ENCODE results near the gene KANTR. TPM values are rescaled to one million over a fixed set of nuclear protein-coding genes. Genes with fewer than 3 reads are reported as not detected.
A peak's percentile ranks its signal among the peaks of the same experiment; 100 is the strongest.

KANTR gene
- total and polyA plus RNA-seq, 2 experiments from 2014 or later: 6.4 to 15.5 TPM

DNA sequence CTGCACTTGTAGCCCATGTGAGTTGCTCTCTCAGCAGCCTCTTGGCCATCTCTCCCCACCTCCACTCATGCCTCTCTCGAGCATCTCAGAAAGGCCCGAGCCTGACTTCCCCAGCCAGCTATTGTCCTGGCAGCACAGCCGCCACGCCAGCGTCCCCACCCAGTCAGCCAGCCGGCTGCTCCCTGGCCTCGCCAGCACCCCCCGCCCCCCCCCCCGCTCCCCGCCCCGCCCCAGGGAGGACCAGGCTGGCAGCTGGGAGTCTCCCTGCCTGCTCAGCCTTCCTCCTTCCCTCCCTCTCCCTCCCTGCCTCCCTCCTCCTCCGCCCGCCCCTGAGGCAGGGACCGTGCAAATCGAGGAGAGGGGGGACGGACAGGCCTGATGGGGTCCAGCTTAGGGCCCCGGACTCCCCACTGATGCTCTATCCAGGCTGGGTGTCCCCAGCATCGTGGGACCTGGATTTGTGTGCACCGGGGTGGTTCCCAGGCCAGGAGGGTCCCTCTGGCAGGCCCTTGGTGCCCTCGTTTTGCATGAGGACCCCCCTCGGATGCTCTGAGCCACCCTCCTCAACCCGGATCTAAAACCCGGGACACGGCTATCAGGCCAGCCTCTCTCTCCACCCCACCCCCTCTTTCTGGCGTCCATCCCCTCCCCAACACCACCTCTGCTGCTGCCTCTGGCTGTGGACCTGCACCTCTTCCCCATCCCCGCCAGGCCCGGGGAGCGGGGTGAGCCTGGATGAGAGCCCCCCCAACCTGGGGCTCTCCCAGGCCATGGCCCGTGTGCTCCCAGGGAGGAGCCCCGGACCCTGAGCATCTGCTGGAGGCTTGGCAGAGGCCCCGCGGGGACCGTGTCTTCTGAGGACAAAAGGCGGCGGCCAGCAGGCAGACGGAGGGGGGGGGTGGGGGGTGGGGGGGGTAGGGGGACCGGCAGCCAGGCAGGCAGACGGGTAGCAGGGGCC, 45.5 kb upstream of the KANTR start, which contains the start of gene GPR173:
TSS of gene GPR173 (plus strand) at position 621 of the 958 bp plus-strand sequence. CDS start 27,833 bp downstream, outside the sequence.
- H3K4me2 ChIP-seq: peak within 1 kb of the TSS; percentile 78
- Mint-ChIP-seq H3K27ac (peak within 1 kb of the TSS; percentile 53; the same call in 1 of the 2 replicates), H3K36me3 (ENCODE audit: low read depth) (no peaks in the 10 kb centered on the region), H3K9me3 (no peaks in the 10 kb centered on the region), H3K27me3 (ENCODE audit: insufficient read depth, low read depth, poor library complexity) (peaks cover 2% of the 10 kb centered on the region), H3K4me3 (peak within 1 kb of the TSS; percentile 87), H3K4me1 (peaks cover 18% of the 10 kb centered on the region; the same call in 2 of the 3 replicates)
- no peaks in the 10 kb centered on the region for H3K27me3 ChIP-seq (ENCODE audit: insufficient read depth)
- H3F3A ChIP-seq (replicated peaks; ENCODE audit: low read depth): no peaks in the 10 kb centered on the region
- H3K4me3 ChIP-seq: peak within 1 kb of the TSS; percentile 73
- ATAC-seq: peak; percentile 90
- H2AFZ ChIP-seq: peak within 1 kb of the TSS; percentile 87
- TF ChIP-seq POLR2AphosphoS5 (IDR thresholded peaks at IDR 0.05; ENCODE audit: low read depth) (peak; percentile 8; the same call in 1 of the 2 replicates), NANOG (IDR thresholded peaks at IDR 0.05; ENCODE audit: borderline replicate concordance) (no peak)
- H4K20me1 ChIP-seq (replicated peaks; ENCODE audit: insufficient read depth): no peaks in the 10 kb centered on the region
- no peak within 1 kb of the TSS for H3K27ac ChIP-seq (ENCODE audit: low read depth)
- no peaks in the 10 kb centered on the region for H3K9me2 ChIP-seq (ENCODE audit: insufficient read depth)
- DNase-seq (ENCODE audit: low spot score): peak; percentile 57
- peaks cover 11% of the 10 kb centered on the region for H3K79me2 ChIP-seq (replicated peaks; ENCODE audit: insufficient read depth)
- peaks cover 6% of the 10 kb centered on the region for H3K4me1 ChIP-seq (ENCODE audit: insufficient read depth)
- H3K36me3 ChIP-seq (ENCODE audit: insufficient read depth): no peaks in the 10 kb centered on the region

DNA sequence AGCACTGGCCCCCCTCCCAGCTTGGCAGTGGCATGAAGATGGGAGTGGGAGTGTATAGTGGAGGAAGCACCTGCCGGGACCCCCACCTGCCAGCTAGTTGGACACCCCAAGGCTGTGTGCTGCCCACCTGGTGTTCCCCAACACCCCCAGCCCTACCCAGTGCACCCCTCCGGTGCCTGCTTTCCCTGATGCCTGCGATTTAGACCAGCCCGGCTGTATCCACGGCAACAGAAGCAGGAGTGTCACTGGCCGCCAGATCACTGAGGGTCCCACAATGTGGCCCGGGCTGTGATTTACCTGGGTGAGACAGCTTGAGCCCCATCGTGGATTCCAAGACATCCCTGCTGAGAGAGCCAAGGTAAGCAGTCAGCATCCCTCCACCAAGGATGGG, 44.8 kb upstream of the KANTR start:
- Histone ChIP-seq H2AFZ (no peak overlapping the region), H3F3A (replicated peaks; ENCODE audit: low read depth) (no peaks in the 10 kb centered on the region), H3K4me3 (peak overlapping the region; percentile 73), H3K27me3 (ENCODE audit: insufficient read depth) (no peaks in the 10 kb centered on the region), H3K79me2 (replicated peaks; ENCODE audit: insufficient read depth) (peaks cover 11% of the 10 kb centered on the region), H3K9me2 (ENCODE audit: insufficient read depth) (no peaks in the 10 kb centered on the region), H3K27ac (ENCODE audit: low read depth) (no peak overlapping the region), H3K4me2 (peak overlapping the region; percentile 74), H3K36me3 (ENCODE audit: insufficient read depth) (no peaks in the 10 kb centered on the region), H3K4me1 (ENCODE audit: insufficient read depth) (peaks cover 6% of the 10 kb centered on the region), H4K20me1 (replicated peaks; ENCODE audit: insufficient read depth) (no peaks in the 10 kb centered on the region)
- DNase-seq (ENCODE audit: low spot score): peak; percentile 3
- ATAC-seq: peak; percentile 11
- peak overlapping the region; percentile 87 for H3K4me3 Mint-ChIP-seq
- TF ChIP-seq, protein P1, sequence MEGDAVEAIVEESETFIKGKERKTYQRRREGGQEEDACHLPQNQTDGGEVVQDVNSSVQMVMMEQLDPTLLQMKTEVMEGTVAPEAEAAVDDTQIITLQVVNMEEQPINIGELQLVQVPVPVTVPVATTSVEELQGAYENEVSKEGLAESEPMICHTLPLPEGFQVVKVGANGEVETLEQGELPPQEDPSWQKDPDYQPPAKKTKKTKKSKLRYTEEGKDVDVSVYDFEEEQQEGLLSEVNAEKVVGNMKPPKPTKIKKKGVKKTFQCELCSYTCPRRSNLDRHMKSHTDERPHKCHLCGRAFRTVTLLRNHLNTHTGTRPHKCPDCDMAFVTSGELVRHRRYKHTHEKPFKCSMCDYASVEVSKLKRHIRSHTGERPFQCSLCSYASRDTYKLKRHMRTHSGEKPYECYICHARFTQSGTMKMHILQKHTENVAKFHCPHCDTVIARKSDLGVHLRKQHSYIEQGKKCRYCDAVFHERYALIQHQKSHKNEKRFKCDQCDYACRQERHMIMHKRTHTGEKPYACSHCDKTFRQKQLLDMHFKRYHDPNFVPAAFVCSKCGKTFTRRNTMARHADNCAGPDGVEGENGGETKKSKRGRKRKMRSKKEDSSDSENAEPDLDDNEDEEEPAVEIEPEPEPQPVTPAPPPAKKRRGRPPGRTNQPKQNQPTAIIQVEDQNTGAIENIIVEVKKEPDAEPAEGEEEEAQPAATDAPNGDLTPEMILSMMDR (conservative IDR thresholded peaks at IDR 0.05; ENCODE audit: low read depth in 2 of 2): no peak
- TF ChIP-seq, protein P2, sequence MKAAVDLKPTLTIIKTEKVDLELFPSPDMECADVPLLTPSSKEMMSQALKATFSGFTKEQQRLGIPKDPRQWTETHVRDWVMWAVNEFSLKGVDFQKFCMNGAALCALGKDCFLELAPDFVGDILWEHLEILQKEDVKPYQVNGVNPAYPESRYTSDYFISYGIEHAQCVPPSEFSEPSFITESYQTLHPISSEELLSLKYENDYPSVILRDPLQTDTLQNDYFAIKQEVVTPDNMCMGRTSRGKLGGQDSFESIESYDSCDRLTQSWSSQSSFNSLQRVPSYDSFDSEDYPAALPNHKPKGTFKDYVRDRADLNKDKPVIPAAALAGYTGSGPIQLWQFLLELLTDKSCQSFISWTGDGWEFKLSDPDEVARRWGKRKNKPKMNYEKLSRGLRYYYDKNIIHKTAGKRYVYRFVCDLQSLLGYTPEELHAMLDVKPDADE (IDR thresholded peaks at IDR 0.05): no peak
- TF ChIP-seq ZNF331 (CRISPR knock-in tag; IDR thresholded peaks at IDR 0.05; ENCODE audit: low read depth) (no peak), NANOG (IDR thresholded peaks at IDR 0.05; ENCODE audit: borderline replicate concordance) (no peak), ZNF114 (CRISPR knock-in tag; IDR thresholded peaks at IDR 0.05) (no peak), EZH2phosphoT487 (IDR thresholded peaks at IDR 0.05; ENCODE audit: unreplicated experiment) (no peak), JUNB (IDR thresholded peaks at IDR 0.05; ENCODE audit: unreplicated experiment) (no peak)
- TF ChIP-seq, protein P3, sequence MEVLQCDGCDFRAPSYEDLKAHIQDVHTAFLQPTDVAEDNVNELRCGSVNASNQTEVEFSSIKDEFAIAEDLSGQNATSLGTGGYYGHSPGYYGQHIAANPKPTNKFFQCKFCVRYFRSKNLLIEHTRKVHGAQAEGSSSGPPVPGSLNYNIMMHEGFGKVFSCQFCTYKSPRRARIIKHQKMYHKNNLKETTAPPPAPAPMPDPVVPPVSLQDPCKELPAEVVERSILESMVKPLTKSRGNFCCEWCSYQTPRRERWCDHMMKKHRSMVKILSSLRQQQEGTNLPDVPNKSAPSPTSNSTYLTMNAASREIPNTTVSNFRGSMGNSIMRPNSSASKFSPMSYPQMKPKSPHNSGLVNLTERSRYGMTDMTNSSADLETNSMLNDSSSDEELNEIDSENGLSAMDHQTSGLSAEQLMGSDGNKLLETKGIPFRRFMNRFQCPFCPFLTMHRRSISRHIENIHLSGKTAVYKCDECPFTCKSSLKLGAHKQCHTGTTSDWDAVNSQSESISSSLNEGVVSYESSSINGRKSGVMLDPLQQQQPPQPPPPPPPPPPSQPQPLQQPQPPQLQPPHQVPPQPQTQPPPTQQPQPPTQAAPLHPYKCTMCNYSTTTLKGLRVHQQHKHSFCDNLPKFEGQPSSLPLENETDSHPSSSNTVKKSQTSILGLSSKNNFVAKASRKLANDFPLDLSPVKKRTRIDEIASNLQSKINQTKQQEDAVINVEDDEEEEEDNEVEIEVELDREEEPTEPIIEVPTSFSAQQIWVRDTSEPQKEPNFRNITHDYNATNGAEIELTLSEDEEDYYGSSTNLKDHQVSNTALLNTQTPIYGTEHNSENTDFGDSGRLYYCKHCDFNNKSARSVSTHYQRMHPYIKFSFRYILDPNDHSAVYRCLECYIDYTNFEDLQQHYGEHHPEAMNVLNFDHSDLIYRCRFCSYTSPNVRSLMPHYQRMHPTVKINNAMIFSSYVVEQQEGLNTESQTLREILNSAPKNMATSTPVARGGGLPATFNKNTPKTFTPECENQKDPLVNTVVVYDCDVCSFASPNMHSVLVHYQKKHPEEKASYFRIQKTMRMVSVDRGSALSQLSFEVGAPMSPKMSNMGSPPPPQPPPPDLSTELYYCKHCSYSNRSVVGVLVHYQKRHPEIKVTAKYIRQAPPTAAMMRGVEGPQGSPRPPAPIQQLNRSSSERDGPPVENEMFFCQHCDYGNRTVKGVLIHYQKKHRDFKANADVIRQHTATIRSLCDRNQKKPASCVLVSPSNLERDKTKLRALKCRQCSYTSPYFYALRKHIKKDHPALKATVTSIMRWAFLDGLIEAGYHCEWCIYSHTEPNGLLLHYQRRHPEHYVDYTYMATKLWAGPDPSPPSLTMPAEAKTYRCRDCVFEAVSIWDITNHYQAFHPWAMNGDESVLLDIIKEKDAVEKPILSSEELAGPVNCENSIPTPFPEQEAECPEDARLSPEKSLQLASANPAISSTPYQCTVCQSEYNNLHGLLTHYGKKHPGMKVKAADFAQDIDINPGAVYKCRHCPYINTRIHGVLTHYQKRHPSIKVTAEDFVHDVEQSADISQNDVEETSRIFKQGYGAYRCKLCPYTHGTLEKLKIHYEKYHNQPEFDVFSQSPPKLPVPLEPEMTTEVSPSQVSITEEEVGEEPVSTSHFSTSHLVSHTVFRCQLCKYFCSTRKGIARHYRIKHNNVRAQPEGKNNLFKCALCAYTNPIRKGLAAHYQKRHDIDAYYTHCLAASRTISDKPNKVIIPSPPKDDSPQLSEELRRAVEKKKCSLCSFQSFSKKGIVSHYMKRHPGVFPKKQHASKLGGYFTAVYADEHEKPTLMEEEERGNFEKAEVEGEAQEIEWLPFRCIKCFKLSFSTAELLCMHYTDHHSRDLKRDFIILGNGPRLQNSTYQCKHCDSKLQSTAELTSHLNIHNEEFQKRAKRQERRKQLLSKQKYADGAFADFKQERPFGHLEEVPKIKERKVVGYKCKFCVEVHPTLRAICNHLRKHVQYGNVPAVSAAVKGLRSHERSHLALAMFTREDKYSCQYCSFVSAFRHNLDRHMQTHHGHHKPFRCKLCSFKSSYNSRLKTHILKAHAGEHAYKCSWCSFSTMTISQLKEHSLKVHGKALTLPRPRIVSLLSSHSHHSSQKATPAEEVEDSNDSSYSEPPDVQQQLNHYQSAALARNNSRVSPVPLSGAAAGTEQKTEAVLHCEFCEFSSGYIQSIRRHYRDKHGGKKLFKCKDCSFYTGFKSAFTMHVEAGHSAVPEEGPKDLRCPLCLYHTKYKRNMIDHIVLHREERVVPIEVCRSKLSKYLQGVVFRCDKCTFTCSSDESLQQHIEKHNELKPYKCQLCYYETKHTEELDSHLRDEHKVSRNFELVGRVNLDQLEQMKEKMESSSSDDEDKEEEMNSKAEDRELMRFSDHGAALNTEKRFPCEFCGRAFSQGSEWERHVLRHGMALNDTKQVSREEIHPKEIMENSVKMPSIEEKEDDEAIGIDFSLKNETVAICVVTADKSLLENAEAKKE (CRISPR knock-in tag; IDR thresholded peaks at IDR 0.05): no peak
- no peaks in the 10 kb centered on the region for H3K9me3 Mint-ChIP-seq
- no peaks in the 10 kb centered on the region for H3K36me3 Mint-ChIP-seq (ENCODE audit: low read depth)
- peaks cover 18% of the 10 kb centered on the region; the same call in 2 of the 3 replicates for H3K4me1 Mint-ChIP-seq
- H3K27me3 Mint-ChIP-seq (ENCODE audit: insufficient read depth, low read depth, poor library complexity): peaks cover 2% of the 10 kb centered on the region
- H3K27ac Mint-ChIP-seq: no peak overlapping the region
